ENCODE data around the gene WIPF3. TPM values are rescaled to one million over a fixed set of nuclear protein-coding genes. Genes with fewer than 3 reads are reported as not detected.
A peak's percentile ranks its signal among the peaks of the same experiment; 100 is the strongest.

The WIPF3 gene
- total and polyA plus RNA-seq, 2 donors (not counting 1 experiment from before 2014, with no cell fraction given): not detected

DNA sequence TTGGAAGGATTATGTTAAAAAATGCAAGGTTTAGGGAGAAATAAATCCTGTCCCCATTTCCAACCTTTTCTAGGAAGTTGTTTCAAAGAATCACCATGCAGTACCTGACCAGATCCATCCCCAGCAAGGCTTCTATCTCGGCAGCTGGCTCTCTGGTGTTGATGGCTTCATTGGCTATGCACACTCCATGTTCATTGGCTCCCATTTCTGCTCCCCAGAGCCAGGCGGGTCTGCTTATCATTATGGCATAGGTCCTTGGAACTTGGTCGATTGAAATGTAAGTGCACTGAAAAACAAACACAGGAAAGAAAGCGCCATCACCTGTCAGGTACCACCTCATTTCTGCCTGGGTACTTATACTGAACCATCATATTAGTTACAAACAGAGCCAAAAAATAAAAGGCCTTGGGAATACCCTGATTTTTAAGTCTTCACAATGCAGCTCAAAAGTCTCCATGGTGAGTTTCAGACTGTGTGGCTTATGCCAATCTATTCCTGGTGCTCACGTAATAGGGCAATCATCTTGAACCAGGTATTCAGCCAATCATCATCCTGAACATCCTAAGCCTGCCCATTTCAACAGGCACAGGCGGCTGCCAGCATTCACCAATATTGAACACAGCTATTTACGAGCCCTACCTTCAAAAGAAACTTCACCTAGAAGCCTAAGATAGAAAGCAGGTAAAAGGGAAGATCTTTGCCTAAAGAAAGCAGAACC lies 148.9 kb downstream of the WIPF3 start:
- no peaks in the 10 kb centered on the region for H3K9me3 Mint-ChIP-seq (ENCODE audit: insufficient read depth)
- no peak overlapping the region for H3K4me3 Mint-ChIP-seq
- Histone ChIP-seq H3K4me3 (ENCODE audit: control extremely low read depth in 1 of 5, extremely low read depth in 1 of 5, insufficient read depth in 1 of 5, low read depth in 2 of 5, low read length in 4 of 5) (no peak overlapping the region), H3K4me1 (ENCODE audit: control insufficient read depth in 2 of 2, insufficient read depth in 2 of 2, low read length in 2 of 2) (peaks cover 14 to 20% of the 10 kb centered on the region in 2 donors), H2AFZ (ENCODE audit: insufficient read depth, low read depth, low read length, poor library complexity, severe bottlenecking) (no peak overlapping the region), H3K36me3 (replicated peaks in 1 of 2; ENCODE audit: control extremely low read depth in 1 of 2, control insufficient read depth in 1 of 2, extremely low read depth in 1 of 2, insufficient read depth in 2 of 2, low read length in 1 of 2) (peaks cover 2 to 16% of the 10 kb centered on the region in 2 experiments), H3K9me3 (ENCODE audit: control extremely low read depth in 1 of 3, control insufficient read depth in 2 of 3, insufficient read depth in 1 of 3, low read length in 2 of 3) (peaks cover 0 to 11% (median 0%) of the 10 kb centered on the region in 3 donors), H3K27ac (ENCODE audit: low read length in 2 of 2) (no peak overlapping the region), H3K4me2 (replicated peaks; ENCODE audit: low read depth, low read length, poor library complexity, severe bottlenecking) (no peak overlapping the region), H3K79me2 (ENCODE audit: control insufficient read depth, insufficient read depth, low read length) (no peaks in the 10 kb centered on the region), H3K27me3 (replicated peaks in 1 of 4; ENCODE audit: control extremely low read depth in 1 of 4, control insufficient read depth in 3 of 4, insufficient read depth in 4 of 4, low read length in 3 of 4) (no peaks in the 10 kb centered on the region), H3K9ac (ENCODE audit: low read length) (no peak overlapping the region), H4K20me1 (ENCODE audit: control insufficient read depth, insufficient read depth, low read length, poor library complexity, severe bottlenecking) (peaks cover 5% of the 10 kb centered on the region)
- H3K27me3 Mint-ChIP-seq: no peaks in the 10 kb centered on the region
- CTCF ChIA-PET: interaction anchor here (0.8 to 5.4 kb wide), 6 partner anchors 16 to 120 kb away, joined by 3 to 48 read pairs (median 7); no protein-coding TSS in a partner anchor
- intact Hi-C loops (cut with micrococcal nuclease): no loop called here
- TF ChIP-seq EZH2 (IDR thresholded peaks at IDR 0.05; ENCODE audit: borderline replicate concordance, insufficient read depth, low read depth, low read length, poor library complexity, severe bottlenecking): no peak
- TF ChIP-seq, protein P1, sequence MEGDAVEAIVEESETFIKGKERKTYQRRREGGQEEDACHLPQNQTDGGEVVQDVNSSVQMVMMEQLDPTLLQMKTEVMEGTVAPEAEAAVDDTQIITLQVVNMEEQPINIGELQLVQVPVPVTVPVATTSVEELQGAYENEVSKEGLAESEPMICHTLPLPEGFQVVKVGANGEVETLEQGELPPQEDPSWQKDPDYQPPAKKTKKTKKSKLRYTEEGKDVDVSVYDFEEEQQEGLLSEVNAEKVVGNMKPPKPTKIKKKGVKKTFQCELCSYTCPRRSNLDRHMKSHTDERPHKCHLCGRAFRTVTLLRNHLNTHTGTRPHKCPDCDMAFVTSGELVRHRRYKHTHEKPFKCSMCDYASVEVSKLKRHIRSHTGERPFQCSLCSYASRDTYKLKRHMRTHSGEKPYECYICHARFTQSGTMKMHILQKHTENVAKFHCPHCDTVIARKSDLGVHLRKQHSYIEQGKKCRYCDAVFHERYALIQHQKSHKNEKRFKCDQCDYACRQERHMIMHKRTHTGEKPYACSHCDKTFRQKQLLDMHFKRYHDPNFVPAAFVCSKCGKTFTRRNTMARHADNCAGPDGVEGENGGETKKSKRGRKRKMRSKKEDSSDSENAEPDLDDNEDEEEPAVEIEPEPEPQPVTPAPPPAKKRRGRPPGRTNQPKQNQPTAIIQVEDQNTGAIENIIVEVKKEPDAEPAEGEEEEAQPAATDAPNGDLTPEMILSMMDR (IDR thresholded peaks at IDR 0.05): no peak
- H3K27ac Mint-ChIP-seq: peak overlapping the region; percentile 61
- H3K4me1 Mint-ChIP-seq: peaks cover 32% of the 10 kb centered on the region
- no peak for DNase-seq
- POLR2A ChIA-PET: no interaction called here
- ATAC-seq (ENCODE audit: low read depth): no peak
- WGBS (ENCODE audit: insufficient coverage): 94% methylated on average over 5 of the region's 7 CpGs
